T-cell (primary cell): ENCODE results near the gene NPAS4. TPM values are rescaled to one million over a fixed set of nuclear protein-coding genes. Genes with fewer than 3 reads are reported as not detected.

ENCODE experiments used
- ATAC-seq, 4 experiments: fragments of 200-7000 bp in 3 of 4; fragments of 150-1000 bp in 1 of 4; cut with Tn5 transposase; replicated peaks in 1 of 4; 1 replicate in 3 of 4; 2 replicates in 1 of 4; pipeline ENCODE4 v1.10.0; 2021; ENCODE audit warnings: moderate library complexity in 3 of 4, mild to moderate bottlenecking in 2 of 4, moderate number of reproducible peaks in 1 of 4
- CTCF ChIA-PET, 2 donors: fragments of 300-600 bp; sonication (Branson Sonifier 250); formaldehyde crosslinking; loops; one replicate each; lab custom pipeline; 2022; ENCODE audit warnings: antibody characterized with exemption in 2 of 2; lab: Charles Lee
- POLR2A ChIA-PET, 2 donors: fragments of 300-600 bp; sonication (Branson Sonifier 250); formaldehyde crosslinking; loops; one replicate each; lab custom pipeline; 2022; ENCODE audit warnings: antibody characterized with exemption in 2 of 2; lab: Charles Lee
- DNase-seq, 35 experiments: peaks; one replicate each; pipeline versions ENCODE4 v3.0.0 to v3.0.0-alpha.2; 2013 to 2023
- H3K27ac ChIP-seq: one replicate; pipeline ENCODE4 v1.5.1; 2013; ENCODE audit warnings: low read length
- H3K27me3 ChIP-seq, 2 experiments: replicated peaks in 1 of 2; 1 replicate in 1 of 2; 2 replicates in 1 of 2; pipeline versions ENCODE4 v1.6.1 to v1.7.0; 2013; ENCODE audit warnings: low read length in 1 of 2, mixed read lengths in 1 of 2; ENCODE audit not compliant: control insufficient read depth in 2 of 2, insufficient read depth in 2 of 2; ENCODE audit errors: extremely low read depth in 1 of 2
- H3K36me3 ChIP-seq, 2 donors: 1 replicate in 1 of 2; 2 replicates in 1 of 2; pipeline versions ENCODE4 v1.6.1 to v1.7.0; 2013; ENCODE audit warnings: low read length in 1 of 2; ENCODE audit not compliant: control insufficient read depth in 2 of 2, insufficient read depth in 1 of 2; ENCODE audit errors: extremely low read depth in 1 of 2
- H3K4me1 ChIP-seq, 2 experiments: 1 replicate in 1 of 2; 2 replicates in 1 of 2; pipeline versions ENCODE4 v1.6.1 to v1.7.0; 2013; ENCODE audit warnings: low read length in 2 of 2, mixed read lengths in 1 of 2; ENCODE audit not compliant: insufficient read depth in 2 of 2, control insufficient read depth in 1 of 2; ENCODE audit errors: extremely low read depth in 1 of 2
- H3K4me3 ChIP-seq, 2 donors: 1 replicate in 1 of 2; 2 replicates in 1 of 2; pipeline versions ENCODE4 v1.5.1 to v1.7.0; 2013; ENCODE audit warnings: mild to moderate bottlenecking in 2 of 2, low read length in 1 of 2, moderate library complexity in 1 of 2; ENCODE audit not compliant: control insufficient read depth in 1 of 2; ENCODE audit errors: extremely low read depth in 1 of 2
- H3K9me3 ChIP-seq: 2 replicates; pipeline ENCODE4 v1.7.0; 2013
- H3K27ac Mint-ChIP-seq, 2 donors: one replicate each; pipeline ENCODE4 v1.8.0; 2020 to 2021; ENCODE audit warnings: mild to moderate bottlenecking in 2 of 2, mixed read lengths in 2 of 2
- H3K27me3 Mint-ChIP-seq, 2 donors: one replicate each; pipeline ENCODE4 v1.8.0; 2021 to 2022; ENCODE audit warnings: mixed read lengths in 2 of 2
- H3K36me3 Mint-ChIP-seq: one replicate; pipeline ENCODE4 v1.8.0; 2021; ENCODE audit warnings: mixed read lengths
- H3K4me1 Mint-ChIP-seq, 3 donors: one replicate each; pipeline ENCODE4 v1.8.0; 2020 to 2022; ENCODE audit warnings: mixed read lengths in 3 of 3, mild to moderate bottlenecking in 1 of 3
- H3K4me3 Mint-ChIP-seq, 3 donors: one replicate each; pipeline ENCODE4 v1.8.0; 2020 to 2022; ENCODE audit warnings: mild to moderate bottlenecking in 3 of 3, mixed read lengths in 3 of 3, moderate library complexity in 3 of 3
- H3K9me3 Mint-ChIP-seq, 3 donors: one replicate each; pipeline ENCODE4 v1.8.0; 2020 to 2022; ENCODE audit warnings: mixed read lengths in 3 of 3
- WGBS: methylation state at CpG from one replicate; pipeline ENCODE4 v1.1.5; 2013; ENCODE audit warnings: missing lambda C conversion rate; ENCODE audit not compliant: insufficient coverage; 5-methylcytosine and 5-hydroxymethylcytosine counted together
- total RNA-seq, 35 experiments: library from RNA in 6 of 35; stranded (reverse) in 6 of 35; fragments of 120-200 nt in 1 of 35; gene quantifications; one replicate each; pipeline versions ENCODE4 v1.2.1 to v1.2.4 and lab custom pipeline; 2013 to 2026

NPAS4 gene
- total RNA-seq, 5 donors from 2014 or later (not counting 1 experiment from before 2014, with no cell fraction given): not detected

DNA sequence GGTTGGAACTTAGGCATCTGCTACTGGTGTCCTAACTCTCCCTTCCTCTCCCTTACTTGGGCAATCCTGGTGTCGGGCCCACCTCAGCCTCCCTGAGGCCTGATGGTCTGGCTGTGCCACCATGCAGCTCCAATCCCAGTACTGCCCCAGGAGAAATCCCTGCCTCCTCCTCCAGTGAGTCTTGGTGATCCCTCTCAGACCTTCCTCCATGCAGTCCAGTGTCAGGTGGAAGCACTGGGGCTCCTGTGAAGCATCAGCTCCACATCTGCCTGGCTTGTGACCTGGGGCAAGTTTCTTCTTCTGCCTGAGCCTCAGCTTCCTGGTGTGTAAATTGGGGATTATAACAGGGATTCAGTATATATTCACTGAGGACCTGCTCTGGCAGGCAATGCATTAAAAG is 44.1 kb downstream of the NPAS4 start:
- ChIA-PET CTCF (no interaction called here), POLR2A (interaction anchor here (0.5 to 0.6 kb wide), 2 partner anchors 34 to 205 kb away, joined by 3 to 4 read pairs; no protein-coding TSS in a partner anchor)
- Mint-ChIP-seq H3K4me3 (peak overlapping the region in 2 of 3 donors; percentile 28 to 88), H3K27ac (peak overlapping the region in 1 of 2 donors; percentile 55), H3K9me3 (peaks cover 0 to 5% (median 0%) of the 10 kb centered on the region in 3 donors), H3K27me3 (no peaks in the 10 kb centered on the region), H3K4me1 (peaks cover 20 to 30% (median 25%) of the 10 kb centered on the region in 3 donors), H3K36me3 (no peaks in the 10 kb centered on the region)
- DNase-seq (no peak), ATAC-seq (no peak)
- Histone ChIP-seq H3K36me3 (no peaks in the 10 kb centered on the region), H3K4me1 (peaks cover 7 to 24% of the 10 kb centered on the region in 2 experiments), H3K9me3 (no peaks in the 10 kb centered on the region), H3K27ac (no peak overlapping the region), H3K4me3 (no peak overlapping the region), H3K27me3 (no peaks in the 10 kb centered on the region)
- 100% methylated on average over 1 of the region's 1 CpG for WGBS

DNA sequence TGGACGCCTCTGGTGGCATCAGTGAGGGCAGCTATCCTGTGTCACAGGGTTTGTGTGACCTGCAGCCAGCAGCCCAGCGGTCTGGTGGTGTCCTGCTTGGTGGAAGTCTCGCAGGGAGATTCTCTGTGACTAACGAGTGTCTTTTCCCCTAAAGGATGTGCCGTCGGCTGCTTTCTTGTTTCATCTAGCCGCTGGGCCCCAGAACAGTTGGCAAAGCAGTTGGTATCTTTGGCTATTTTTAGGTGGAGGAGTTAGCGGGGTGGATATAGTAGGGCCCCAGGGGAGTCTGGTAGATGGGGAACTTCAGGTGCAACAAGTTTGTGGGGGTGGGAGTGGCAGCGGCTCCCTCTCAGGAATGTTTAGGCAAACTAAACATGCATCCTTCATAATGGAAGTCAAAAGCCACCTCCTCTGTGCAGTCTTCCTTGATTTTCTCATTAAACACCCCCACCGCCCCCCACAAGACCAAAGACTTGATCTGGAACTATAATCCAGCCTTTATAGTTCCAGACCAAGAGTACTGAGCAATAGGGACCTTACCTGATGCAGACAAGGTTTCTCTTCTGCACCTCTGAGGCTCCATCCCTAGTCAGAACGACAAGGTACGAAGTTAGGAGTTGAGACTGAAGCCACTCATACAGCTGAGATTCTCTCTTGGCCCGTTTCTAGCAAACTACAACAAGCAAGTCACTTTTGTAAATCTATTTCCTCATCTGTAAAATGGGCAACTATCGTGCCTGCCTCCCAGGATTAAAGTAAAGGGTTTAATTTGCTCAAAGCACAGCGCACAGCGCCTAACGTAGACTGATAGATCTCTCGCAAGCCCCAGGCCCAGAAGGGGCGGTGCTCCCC is 44.8 kb downstream of the NPAS4 start:
- peak overlapping the region; percentile 82 to 88 (median 83) for H3K4me3 Mint-ChIP-seq
- H3K9me3 ChIP-seq: no peaks in the 10 kb centered on the region
- H3K27ac ChIP-seq: peak overlapping the region; percentile 94
- peaks cover 0 to 5% (median 0%) of the 10 kb centered on the region in 3 donors for H3K9me3 Mint-ChIP-seq
- H3K27me3 ChIP-seq: no peaks in the 10 kb centered on the region
- CTCF ChIA-PET: interaction anchor here in 1 of 2 donors (1.4 to 1.7 kb wide), 3 partner anchors 13 to 27 kb away, joined by 6 to 13 read pairs (median 12); partner anchors contain the start of genes DPP3 and MRPL11
- H3K4me1 ChIP-seq: peaks cover 7 to 24% of the 10 kb centered on the region in 2 experiments
- POLR2A ChIA-PET: interaction anchor here in 1 of 2 donors (1.1 kb wide), 1 partner anchor 15 kb away, joined by 7 read pairs; the partner anchor contains the start of gene DPP3
- H3K36me3 Mint-ChIP-seq: peaks cover 5% of the 10 kb centered on the region
- no peaks in the 10 kb centered on the region for H3K27me3 Mint-ChIP-seq
- H3K4me1 Mint-ChIP-seq: peaks cover 20 to 30% (median 25%) of the 10 kb centered on the region in 3 donors
- no peak for DNase-seq
- H3K36me3 ChIP-seq: no peaks in the 10 kb centered on the region
- H3K4me3 ChIP-seq: peak overlapping the region; percentile 2 to 70
- peak overlapping the region; percentile 80 to 91 for H3K27ac Mint-ChIP-seq
- no peak for ATAC-seq
- 73% methylated on average over 10 of the region's 19 CpGs for WGBS

DNA sequence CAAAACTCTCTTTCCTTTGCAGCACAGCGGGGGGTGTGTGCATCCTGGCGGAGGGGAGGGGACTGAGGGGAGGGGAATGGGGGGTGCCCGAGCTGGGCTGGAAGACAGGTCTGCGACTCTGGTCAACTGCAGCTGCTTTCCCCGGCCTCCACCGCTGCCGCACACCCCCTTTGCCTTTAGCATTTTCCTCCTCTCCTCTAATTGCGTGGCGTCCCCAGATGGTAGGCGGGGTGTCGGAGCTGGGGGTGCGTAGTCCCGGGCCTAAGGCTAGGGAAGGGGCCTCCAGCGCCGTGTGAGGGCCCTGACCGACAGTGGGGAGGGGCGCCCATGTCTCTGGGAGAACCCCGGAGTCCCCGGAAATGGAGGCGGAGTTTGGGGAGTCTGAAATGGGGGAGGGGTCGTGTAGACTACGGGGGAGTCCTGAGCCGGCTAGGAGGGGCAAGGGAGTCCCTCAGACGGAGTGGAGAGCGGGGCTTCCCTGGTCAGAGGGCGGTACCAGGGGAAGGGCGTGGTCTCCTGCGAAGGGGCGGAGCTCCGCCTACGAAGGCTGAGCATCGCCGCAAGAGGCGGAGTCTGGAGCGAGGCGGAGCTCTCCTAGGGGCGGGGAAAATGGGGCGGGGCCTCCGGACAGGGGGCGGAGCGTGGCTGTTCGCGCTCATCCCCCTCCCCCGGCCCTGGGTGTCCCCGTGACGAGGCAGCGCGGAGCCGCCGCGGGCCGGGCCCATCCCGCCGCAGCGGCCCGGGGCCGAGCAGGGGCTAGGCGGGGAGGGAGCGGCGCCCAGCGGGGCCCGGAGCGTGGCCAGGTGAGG is 45.6 kb downstream of the NPAS4 start, which contains the start of gene PELI3:
PELI3 (plus strand) TSS at position 681 of the 809 bp plus-strand sequence. CDS start 1,224 bp downstream, outside the sequence.
- WGBS: under 1% methylated on average over 52 of the region's 63 CpGs

DNA sequence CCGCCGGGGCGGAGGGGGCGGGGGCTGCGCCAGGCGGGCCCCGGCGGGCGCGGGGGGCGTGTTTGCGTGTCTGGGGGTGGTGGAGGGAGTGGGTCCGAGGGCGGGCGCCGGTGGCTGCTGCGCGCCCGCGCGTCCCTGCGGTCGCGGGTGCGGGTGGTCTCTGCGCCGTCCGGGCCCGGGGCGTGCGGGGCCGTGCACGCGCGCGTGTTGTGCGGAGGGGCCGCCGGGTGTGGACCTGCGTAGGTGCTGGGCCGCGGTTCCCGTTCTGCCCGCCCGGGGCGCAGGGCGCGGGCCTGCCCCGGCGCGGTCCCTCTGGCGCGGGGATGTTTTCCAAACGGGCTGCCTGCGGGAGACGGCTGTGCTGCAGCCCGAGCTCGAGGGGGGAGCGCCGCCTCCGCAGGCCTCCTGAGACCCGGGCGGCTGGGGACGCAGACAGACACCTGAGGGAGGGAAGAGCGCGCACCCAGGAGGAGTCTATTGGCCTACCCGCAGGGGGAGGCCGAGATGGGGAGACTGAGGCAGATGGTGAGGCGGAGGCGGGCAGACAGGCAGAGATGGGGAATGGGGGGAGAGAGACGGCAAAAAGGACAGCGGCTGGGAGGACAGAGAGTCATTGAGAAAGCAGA is 46.3 kb downstream of the NPAS4 start:
- Histone ChIP-seq H3K4me3 (peak overlapping the region; percentile 49 to 60), H3K36me3 (no peaks in the 10 kb centered on the region), H3K27ac (peak overlapping the region; percentile 31), H3K9me3 (no peaks in the 10 kb centered on the region), H3K27me3 (no peaks in the 10 kb centered on the region), H3K4me1 (peaks cover 7 to 24% of the 10 kb centered on the region in 2 experiments)
- Mint-ChIP-seq H3K9me3 (peaks cover 0 to 5% (median 0%) of the 10 kb centered on the region in 3 donors), H3K4me1 (peaks cover 20 to 30% (median 25%) of the 10 kb centered on the region in 3 donors), H3K4me3 (peak overlapping the region; percentile 83 to 89 (median 88)), H3K27me3 (no peaks in the 10 kb centered on the region), H3K36me3 (peaks cover 5% of the 10 kb centered on the region), H3K27ac (peak overlapping the region; percentile 76 to 85)
- ChIA-PET POLR2A (interaction anchor here in 1 of 2 donors (0.5 to 1.0 kb wide), 3 partner anchors 16 to 554 kb away, joined by 3 to 16 read pairs (median 5); partner anchors contain the start of gene MRPL11), CTCF (interaction anchor here in 1 of 2 donors (0.6 to 1.7 kb wide), 8 partner anchors 12 to 207 kb away, joined by 3 to 13 read pairs (median 6); partner anchors contain the start of genes DPP3 and MRPL11)
- 4% methylated on average over 57 of the region's 72 CpGs for WGBS
- ATAC-seq: peak; percentile 46 to 64 (median 64)
- peak in 17 of 35 experiments; percentile 12 to 64 (median 38) for DNase-seq

More for the DNA sequence above, 45.6 kb downstream of the NPAS4 start, which contains the start of gene PELI3:
- DNase-seq (peak; percentile 83 to 97 (median 92)), ATAC-seq (peak; percentile 88 to 93 (median 90))
- ChIA-PET CTCF (interaction anchor here (0.6 to 1.7 kb wide), 21 partner anchors 12 to 936 kb away, joined by 3 to 13 read pairs (median 5); partner anchors contain the start of genes ACTN3 (in 1 of the 2), DPP3 (in 1 of the 2) and MRPL11 (in 1 of the 2)), POLR2A (interaction anchor here (0.5 to 1.1 kb wide), 12 partner anchors 13 to 854 kb away, joined by 3 to 16 read pairs (median 5); partner anchors contain the start of genes RBM4 (in 2 of the 2), BBS1 (in 1 of the 2), DPP3 (in 1 of the 2) and MRPL11 (in 1 of the 2))
- Mint-ChIP-seq H3K9me3 (peaks cover 0 to 5% (median 0%) of the 10 kb centered on the region in 3 donors), H3K27ac (peak within 1 kb of the TSS; percentile 85 to 91), H3K27me3 (no peaks in the 10 kb centered on the region), H3K36me3 (peaks cover 5% of the 10 kb centered on the region), H3K4me3 (peak within 1 kb of the TSS; percentile 83 to 89 (median 88)), H3K4me1 (peaks cover 20 to 30% (median 25%) of the 10 kb centered on the region in 3 donors)
- Histone ChIP-seq H3K27ac (peak within 1 kb of the TSS; percentile 94), H3K4me1 (peaks cover 7 to 24% of the 10 kb centered on the region in 2 experiments), H3K9me3 (no peaks in the 10 kb centered on the region), H3K27me3 (no peaks in the 10 kb centered on the region), H3K4me3 (peak within 1 kb of the TSS; percentile 49 to 70), H3K36me3 (no peaks in the 10 kb centered on the region)

DNA sequence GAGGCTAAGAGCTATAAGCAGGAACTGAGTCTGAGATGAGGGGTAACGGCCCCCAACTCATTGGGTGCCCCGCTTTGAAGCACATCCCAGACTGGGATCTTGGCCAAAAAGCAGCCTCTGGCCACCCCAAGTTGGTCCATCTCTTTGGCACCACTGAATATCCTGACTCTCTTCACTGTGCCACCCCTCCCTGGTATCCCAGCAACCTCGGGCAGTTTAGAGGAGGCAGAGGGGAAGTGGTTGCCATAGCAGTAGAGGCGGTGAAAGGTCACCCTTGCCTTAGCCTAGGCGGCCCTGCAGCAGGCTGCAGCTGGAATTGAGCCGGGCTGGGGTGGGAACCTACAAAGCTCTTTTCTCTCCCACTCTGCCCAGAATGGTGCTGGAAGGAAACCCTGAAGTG is 46.9 kb downstream of the NPAS4 start:
- H3K27ac Mint-ChIP-seq: peak overlapping the region; percentile 76 to 85
- H3K4me1 Mint-ChIP-seq: peaks cover 20 to 30% (median 25%) of the 10 kb centered on the region in 3 donors
- ATAC-seq: no peak
- Histone ChIP-seq H3K27me3 (no peaks in the 10 kb centered on the region), H3K36me3 (peaks cover 0 to 3% of the 10 kb centered on the region in 2 donors), H3K4me1 (peaks cover 7 to 24% of the 10 kb centered on the region in 2 experiments), H3K9me3 (no peaks in the 10 kb centered on the region), H3K4me3 (peak overlapping the region in 1 of 2 donors; percentile 60), H3K27ac (peak overlapping the region; percentile 31)
- peak overlapping the region; percentile 83 to 89 (median 88) for H3K4me3 Mint-ChIP-seq
- ChIA-PET POLR2A (no interaction called here), CTCF (interaction anchor here in 1 of 2 donors (0.6 kb wide), 1 partner anchor 37 kb away, joined by 9 read pairs; no protein-coding TSS in a partner anchor)
- 80% methylated on average over 2 of the region's 6 CpGs for WGBS
- H3K9me3 Mint-ChIP-seq: peaks cover 0 to 3% (median 0%) of the 10 kb centered on the region in 3 donors
- no peaks in the 10 kb centered on the region for H3K27me3 Mint-ChIP-seq
- peaks cover 5% of the 10 kb centered on the region for H3K36me3 Mint-ChIP-seq
- peak in 3 of 35 experiments; percentile 14 to 25 (median 21) for DNase-seq
